GM12891 (cell line): ENCODE measurements around the gene ADAMTS8.

ENCODE experiments used
- DNase-seq: peaks from one replicate; pipeline ENCODE4 v3.0.0; 2011; ENCODE audit warnings: low spot score; ENCODE audit not compliant: insufficient read length
- FAIRE-seq: peaks from 2 replicates; lab custom pipeline; 2011; peaks lifted over from hg19 to GRCh38; lab: Jason Lieb, UNC
- PAX5 ChIP-seq: IDR thresholded peaks from 2 replicates; pipeline ENCODE4 v1.6.1; 2011; ENCODE audit warnings: low read length, moderate library complexity, mild to moderate bottlenecking; ENCODE audit not compliant: insufficient read depth, severe bottlenecking
- POLR2A ChIP-seq: IDR thresholded peaks from 2 replicates; pipeline ENCODE4 v1.6.1; 2011; ENCODE audit warnings: low read depth, low read length, control low read depth
- POLR2AphosphoS5 ChIP-seq: IDR thresholded peaks from 2 replicates; pipeline ENCODE4 v1.6.1; 2011; ENCODE audit warnings: low read depth, low read length, control low read depth
- POU2F2 ChIP-seq: IDR thresholded peaks from 2 replicates; pipeline ENCODE4 v1.6.1; 2011; ENCODE audit warnings: low read depth, mild to moderate bottlenecking, control low read depth, low read length, moderate library complexity
- SPI1 ChIP-seq: IDR thresholded peaks from 2 replicates; pipeline ENCODE4 v1.6.1; 2011; ENCODE audit warnings: low read depth, low read length, control low read depth
- TAF1 ChIP-seq: IDR thresholded peaks from 2 replicates; pipeline ENCODE4 v1.6.1; 2011; ENCODE audit warnings: low read depth, low read length, control low read depth

Gene ADAMTS8

GRCh38 chr11:130421697-130422096 lies 6.7 kb downstream of the ADAMTS8 start:
- DNase-seq (no peak), FAIRE-seq (no peak)
- TF ChIP-seq PAX5: no peak
- no peak for TF ChIP-seq POU2F2
- TF ChIP-seq SPI1: no peak
- TF ChIP-seq POLR2A: no peak
- no peak for TF ChIP-seq TAF1
- no peak for TF ChIP-seq POLR2AphosphoS5

- no peak for DNase-seq
- no peak for FAIRE-seq
- TF ChIP-seq POLR2AphosphoS5: no peak
- no peak for TF ChIP-seq POU2F2
- TF ChIP-seq POLR2A: no peak
Measured at GRCh38 chr11:130421199-130421585, 7.2 kb downstream of the ADAMTS8 start.

GRCh38 chr11:130420478-130421198 lies 7.8 kb downstream of the ADAMTS8 start:
- no peak for FAIRE-seq

DNA sequence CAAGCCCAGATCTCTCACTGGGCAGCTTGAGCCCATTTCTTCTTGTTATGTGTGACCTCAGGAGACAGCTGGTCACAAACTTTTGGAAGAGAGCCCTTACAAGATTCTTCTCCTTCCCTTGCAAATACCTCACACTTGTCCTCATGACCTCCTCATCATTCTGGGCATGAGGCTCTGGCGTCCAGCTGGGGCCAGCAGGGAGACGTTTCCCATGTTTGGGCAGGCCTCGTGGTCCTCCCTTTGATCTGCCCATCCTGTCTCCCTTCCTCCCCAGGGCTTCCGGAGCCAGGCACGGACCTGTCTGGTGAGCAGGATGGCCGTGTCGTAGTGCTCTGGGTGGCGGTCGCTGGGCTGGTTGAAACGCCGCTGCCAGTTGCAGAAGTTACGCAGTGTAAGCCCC lies 9.7 kb downstream of the ADAMTS8 start:
- FAIRE-seq (no peak), DNase-seq (no peak)
- TF ChIP-seq PAX5: no peak
- TF ChIP-seq TAF1: no peak
- no peak for TF ChIP-seq SPI1
- no peak for TF ChIP-seq POU2F2
- no peak for TF ChIP-seq POLR2AphosphoS5
- TF ChIP-seq POLR2A: no peak

More at GRCh38 chr11:130420478-130421198, 7.8 kb downstream of the ADAMTS8 start:
- TF ChIP-seq POLR2AphosphoS5 (no peak), TAF1 (no peak), SPI1 (no peak), PAX5 (no peak), POLR2A (no peak), POU2F2 (no peak)
- DNase-seq: no peak

DNA sequence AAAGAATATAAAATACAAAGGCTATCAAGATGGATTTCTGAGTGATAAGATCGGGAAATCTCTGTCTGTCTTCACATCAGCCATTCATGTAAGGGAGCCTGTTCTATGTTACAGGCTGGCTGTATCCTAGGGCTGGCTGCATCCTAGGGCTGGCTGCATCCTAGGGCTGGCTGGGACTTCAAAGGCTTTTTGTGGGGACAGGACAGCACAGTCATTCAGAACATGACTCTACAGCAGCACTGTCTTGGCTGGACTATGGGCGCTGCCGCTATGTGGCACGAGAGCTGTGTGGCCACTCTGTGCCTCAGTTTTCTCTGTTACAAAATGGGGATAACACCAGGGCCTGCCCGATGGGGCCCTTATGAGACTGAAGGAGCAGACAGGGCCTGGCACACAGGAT lies 10.2 kb downstream of the ADAMTS8 start:
- TF ChIP-seq TAF1 (no peak), POU2F2 (no peak)
- no peak for DNase-seq
- FAIRE-seq: no peak

- DNase-seq: no peak
- no peak for FAIRE-seq
- TF ChIP-seq POU2F2 (no peak), POLR2AphosphoS5 (no peak), SPI1 (no peak)
Measured at GRCh38 chr11:130416906-130417305, 11.5 kb downstream of the ADAMTS8 start.

- no peak for DNase-seq
- FAIRE-seq: no peak
- no peak for TF ChIP-seq PAX5
- no peak for TF ChIP-seq POLR2A
- no peak for TF ChIP-seq TAF1
- TF ChIP-seq SPI1: no peak
- TF ChIP-seq POU2F2: no peak
- no peak for TF ChIP-seq POLR2AphosphoS5
Measured at GRCh38 chr11:130416530-130416882, 11.9 kb downstream of the ADAMTS8 start.

DNA sequence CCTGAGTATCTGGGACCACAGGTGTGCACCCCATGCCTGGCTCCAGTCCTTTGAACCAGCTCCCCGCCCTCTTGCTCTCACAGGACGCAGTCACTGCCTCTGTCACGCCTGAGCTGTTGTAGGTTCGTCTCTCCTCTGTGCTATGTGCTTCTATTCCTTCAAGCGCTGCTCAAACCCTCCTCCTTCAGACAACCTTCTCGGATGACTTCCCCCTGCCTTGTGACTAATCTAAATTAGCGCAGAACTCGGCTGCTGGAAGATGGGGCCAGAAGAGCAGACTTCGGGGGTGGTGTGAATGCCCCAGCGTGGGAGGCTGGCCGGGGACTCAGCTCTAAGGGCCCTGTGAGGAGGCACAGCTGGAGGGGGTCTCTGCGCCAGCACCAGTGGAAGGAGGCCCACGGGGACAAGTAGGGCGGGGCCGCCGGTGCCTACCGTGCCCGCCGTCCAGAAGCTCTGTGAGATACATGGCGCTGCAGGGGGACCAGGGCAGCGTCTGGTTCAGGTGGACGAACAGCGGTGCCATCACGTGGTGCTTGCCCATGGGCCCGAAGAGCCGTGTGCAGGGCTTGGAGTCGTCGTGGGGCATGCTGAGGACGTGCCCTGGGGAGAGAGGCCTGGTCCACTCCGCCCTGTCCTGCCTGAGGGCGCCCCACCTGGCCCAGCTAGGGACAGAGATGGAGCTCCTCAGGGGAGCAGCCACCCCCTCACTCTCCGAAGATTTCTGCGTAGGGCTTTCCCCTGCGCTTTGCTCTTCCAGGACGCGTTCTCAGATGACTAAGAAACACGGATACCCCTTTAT lies 12.5 kb downstream of the ADAMTS8 start:
- DNase-seq: no peak
- no peak for TF ChIP-seq TAF1
- no peak for TF ChIP-seq POLR2AphosphoS5
- no peak for TF ChIP-seq POU2F2
- no peak for TF ChIP-seq PAX5
- no peak for TF ChIP-seq POLR2A
- TF ChIP-seq SPI1: no peak
- FAIRE-seq: no peak

DNA sequence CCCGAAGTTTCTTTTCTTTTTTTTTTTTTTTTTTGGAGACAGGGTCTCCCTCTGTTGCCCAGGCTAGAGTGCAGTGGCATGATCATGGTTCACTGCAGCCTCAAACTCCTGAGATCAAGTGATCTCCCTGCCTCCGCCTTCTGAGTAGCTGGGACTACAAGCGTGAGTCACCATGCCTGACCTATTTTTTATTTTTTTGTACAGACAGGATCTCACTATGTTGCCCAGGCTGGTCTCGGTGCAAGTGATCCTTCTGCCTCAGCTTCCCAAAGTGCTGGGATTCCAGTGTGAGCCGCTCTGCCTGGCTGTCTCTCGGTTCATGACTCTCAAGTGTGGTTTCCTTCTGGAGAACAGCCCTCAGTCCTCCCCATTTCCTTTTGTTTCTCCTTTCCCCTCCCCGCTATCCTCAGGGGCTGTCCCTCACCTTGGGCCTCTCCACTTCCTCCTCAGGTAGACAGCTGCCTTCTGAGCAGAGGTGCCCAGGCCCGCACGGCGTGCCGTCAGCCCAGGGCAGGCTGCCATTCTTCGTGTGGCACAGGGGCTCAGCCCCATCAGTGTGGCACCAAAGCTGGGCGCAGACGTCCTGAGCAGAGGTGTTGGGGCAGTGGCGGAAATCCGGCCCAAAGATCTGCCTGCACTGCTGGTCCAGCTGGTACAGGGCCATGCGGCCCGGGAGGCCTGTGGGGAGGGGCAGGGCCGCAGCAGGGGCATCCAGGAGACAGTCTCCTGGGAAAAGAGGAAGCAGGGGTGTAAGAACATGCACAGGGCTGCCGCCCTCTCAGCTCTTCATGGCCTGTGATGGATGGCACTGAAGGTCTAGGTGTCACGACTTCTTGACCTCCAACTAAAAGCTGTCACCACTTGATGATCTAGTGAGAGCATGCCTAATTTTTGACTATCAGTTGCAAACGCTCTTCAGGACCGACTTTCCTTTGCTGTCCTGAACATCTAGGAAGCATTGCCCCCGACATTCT lies 14.0 kb downstream of the ADAMTS8 start:
- TF ChIP-seq TAF1: no peak
- TF ChIP-seq POLR2AphosphoS5: no peak
- TF ChIP-seq POU2F2: no peak
- no peak for TF ChIP-seq PAX5
- TF ChIP-seq SPI1: no peak
- no peak for TF ChIP-seq POLR2A
- no peak for FAIRE-seq

More for the DNA sequence above, 14.0 kb downstream of the ADAMTS8 start:
- DNase-seq: no peak
